WERI-Rb-1 (cell line): ENCODE measurements around the gene TMEM232.
"Not testable (repeated sequence)": the region's sequence is repeated elsewhere in the genome, so short reads cannot be mapped to it uniquely, and the experiment has no call there.

ENCODE experiments used
- DNase-seq: peaks from one replicate; pipeline ENCODE4 v3.0.0-alpha.2; 2020
- H3K27ac ChIP-seq: fragments of 250-450 bp; sonication (Bioruptor Pico); 2 replicates; pipeline ENCODE4 v1.5.1; 2020; ENCODE audit warnings: mild to moderate bottlenecking, moderate library complexity
- H3K27me3 ChIP-seq: fragments of 250-450 bp; sonication (Bioruptor Pico); 2 replicates; pipeline ENCODE4 v1.5.1; 2021; ENCODE audit warnings: mild to moderate bottlenecking, low read depth, moderate library complexity; ENCODE audit not compliant: insufficient read depth, severe bottlenecking
- H3K36me3 ChIP-seq: fragments of 250-450 bp; sonication (Bioruptor Pico); 2 replicates; pipeline ENCODE4 v1.5.1; 2020; ENCODE audit warnings: mild to moderate bottlenecking, moderate library complexity
- H3K4me3 ChIP-seq: 2 replicates; pipeline ENCODE4 v1.5.1; 2011; ENCODE audit warnings: low read depth, mild to moderate bottlenecking, control low read depth, low read length
- H3K9me3 ChIP-seq: fragments of 250-450 bp; sonication (Bioruptor Pico); 2 replicates; pipeline ENCODE4 v1.5.1; 2021; ENCODE audit warnings: mild to moderate bottlenecking, moderate library complexity; ENCODE audit not compliant: severe bottlenecking
- CTCF ChIP-seq: IDR thresholded peaks from 2 replicates; pipeline ENCODE4 v1.5.1; 2011; ENCODE audit warnings: low read depth, mild to moderate bottlenecking, control low read depth, inconsistent platforms, low read length

TMEM232 gene

GRCh38 chr5:110703481-110703880 lies 23.0 kb downstream of the TMEM232 start:
- Histone ChIP-seq H3K4me3 (no peak overlapping the region), H3K36me3 (no peaks in the 10 kb centered on the region), H3K27ac (no peak overlapping the region), H3K9me3 (no peaks in the 10 kb centered on the region), H3K27me3 (no peaks in the 10 kb centered on the region)
- TF ChIP-seq CTCF = no peak
- DNase-seq = no peak

GRCh38 chr5:110702704-110703103 lies 23.8 kb downstream of the TMEM232 start:
- Histone ChIP-seq H3K4me3 (no peak overlapping the region), H3K27ac (no peak overlapping the region), H3K36me3 (no peaks in the 10 kb centered on the region), H3K9me3 (no peaks in the 10 kb centered on the region), H3K27me3 (no peaks in the 10 kb centered on the region)
- TF ChIP-seq CTCF = no peak
- no peak for DNase-seq

GRCh38 chr5:110702300-110702699 lies 24.2 kb downstream of the TMEM232 start:
- Histone ChIP-seq H3K36me3 (no peaks in the 10 kb centered on the region), H3K27me3 (no peaks in the 10 kb centered on the region), H3K4me3 (no peak overlapping the region), H3K9me3 (no peaks in the 10 kb centered on the region), H3K27ac (no peak overlapping the region)
- no peak for TF ChIP-seq CTCF
- no peak for DNase-seq

GRCh38 chr5:110692669-110693068 lies 33.8 kb downstream of the TMEM232 start:
- H3K27ac ChIP-seq, H3K36me3 ChIP-seq, H3K27me3 ChIP-seq, H3K4me3 ChIP-seq, H3K9me3 ChIP-seq: not testable (repeated sequence)
- peak; percentile 36 for DNase-seq

- not testable (repeated sequence) for DNase-seq, H3K27me3 ChIP-seq, H3K4me3 ChIP-seq, H3K36me3 ChIP-seq, H3K9me3 ChIP-seq, H3K27ac ChIP-seq
These were observed 35.9 kb downstream of the TMEM232 start for GRCh38 chr5:110690587-110690986.

- Histone ChIP-seq H3K27ac (no peak overlapping the region), H3K36me3 (no peaks in the 10 kb centered on the region), H3K27me3 (no peaks in the 10 kb centered on the region), H3K9me3 (peaks cover 3% of the 10 kb centered on the region), H3K4me3 (no peak overlapping the region)
- no peak for TF ChIP-seq CTCF
- DNase-seq = no peak
These were observed 39.0 kb downstream of the TMEM232 start for GRCh38 chr5:110687485-110687884.

- no peak for TF ChIP-seq CTCF
- Histone ChIP-seq H3K27ac (no peak overlapping the region), H3K36me3 (no peaks in the 10 kb centered on the region), H3K27me3 (no peaks in the 10 kb centered on the region), H3K4me3 (no peak overlapping the region), H3K9me3 (peaks cover 3% of the 10 kb centered on the region)
- no peak for DNase-seq
These were observed 40.2 kb downstream of the TMEM232 start for GRCh38 chr5:110686270-110686669.
